Peyer's patch (tissue), 4 donors: Measurements from ENCODE around the gene RFTN2. TPM values are rescaled to one million over a fixed set of nuclear protein-coding genes. Genes with fewer than 3 reads are reported as not detected.
A peak's percentile ranks its signal among the peaks of the same experiment; 100 is the strongest.
"Not testable (repeated sequence)": the region's sequence is repeated elsewhere in the genome, so short reads cannot be mapped to it uniquely, and the experiment has no call there.

Experiments used
- DNase-seq, 3 donors: peaks; one replicate each; pipeline ENCODE4 v3.0.0-alpha.2; 2017 to 2019
- H3K27ac ChIP-seq, 4 donors: fragments of 200-600 bp; sonication (generic); one replicate each; pipeline ENCODE4 v1.5.1; 2016 to 2019
- H3K27me3 ChIP-seq, 2 donors: fragments of 200-600 bp; sonication (generic); one replicate each; pipeline ENCODE4 v1.5.1; 2019
- H3K36me3 ChIP-seq, 3 donors: fragments of 200-600 bp; sonication (generic); one replicate each; pipeline ENCODE4 v1.5.1; 2016 to 2019
- H3K4me1 ChIP-seq, 4 donors: fragments of 200-600 bp; sonication (generic); one replicate each; pipeline ENCODE4 v1.5.1; 2016 to 2019
- H3K4me3 ChIP-seq, 4 donors: fragments of 200-600 bp; sonication (generic); 1 replicate in 3 of 4; 2 replicates in 1 of 4; pipeline ENCODE4 v1.5.1; 2016 to 2019; ENCODE audit warnings: mild to moderate bottlenecking in 1 of 4
- H3K9me3 ChIP-seq, 4 donors: fragments of 200-600 bp; sonication (generic); one replicate each; pipeline ENCODE4 v1.5.1; 2016 to 2019; ENCODE audit warnings: mild to moderate bottlenecking in 1 of 4
- POLR2A ChIP-seq, 2 donors: fragments of 450-650 bp; IDR thresholded peaks; one replicate each; pipeline ENCODE4 v1.5.1; 2017; ENCODE audit warnings: antibody characterized with exemption in 2 of 2, mild to moderate bottlenecking in 2 of 2, moderate library complexity in 2 of 2
- total RNA-seq, 4 donors: library from RNA; depleted of rRNA; stranded (reverse); fragments of >200 nt; gene quantifications; one replicate each; pipeline ENCODE4 v1.1.0, GENCODE V29; 2016
- TF ChIP-seq, protein P1 (sequence below), 6 experiments: fragments of 450-650 bp in 4 of 6; fragments of 200-600 bp in 2 of 6; sonication (generic) in 1 of 6; IDR thresholded peaks; one replicate each; pipeline ENCODE4 v1.5.1; 2017 to 2019; ENCODE audit warnings: antibody characterized with exemption in 6 of 6, mild to moderate bottlenecking in 3 of 6, moderate library complexity in 1 of 6

The RFTN2 gene
- total RNA-seq, 4 donors from 2014 or later: 0.47 to 9.9 (median 1.2) TPM

DNA sequence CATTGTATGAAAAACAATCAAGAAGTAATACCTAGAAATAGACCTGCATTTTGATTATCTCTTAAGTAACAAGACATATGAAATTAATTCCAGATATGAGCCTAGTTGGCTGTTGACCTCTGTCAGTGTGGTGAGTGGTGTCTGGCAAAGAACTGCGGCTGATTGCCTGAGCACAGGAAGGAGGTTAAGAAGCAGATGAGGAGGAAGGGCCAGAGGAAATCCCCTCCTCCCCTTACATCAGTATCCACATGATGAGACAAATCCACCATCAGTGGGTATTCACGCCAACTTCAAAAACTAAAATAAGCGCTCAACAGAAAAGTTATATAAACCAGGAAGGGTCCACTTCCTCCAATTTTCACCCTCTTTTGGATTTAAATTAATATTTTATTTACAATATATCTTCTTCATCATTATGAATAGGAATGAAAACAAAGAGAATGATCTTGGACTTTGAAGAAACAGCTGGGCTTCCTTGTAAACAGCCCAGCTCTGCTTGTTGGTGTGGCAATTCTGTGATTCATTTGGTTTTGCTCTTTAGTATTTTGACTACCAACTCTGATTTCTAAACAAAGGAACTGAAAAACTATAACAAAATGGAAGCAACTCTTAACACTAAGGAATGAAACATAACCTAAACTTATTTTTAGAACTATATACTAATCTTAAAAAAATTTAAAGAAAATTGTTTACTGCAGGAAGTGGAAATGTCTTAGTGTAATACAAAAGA, 27.3 kb downstream of the RFTN2 start:
- Histone ChIP-seq H3K36me3 (no peaks in the 10 kb centered on the region), H3K9me3 (no peaks in the 10 kb centered on the region), H3K4me3 (no peak overlapping the region), H3K27me3 (no peaks in the 10 kb centered on the region), H3K27ac (peak overlapping the region in 1 of 4 donors; percentile 17), H3K4me1 (no peaks in the 10 kb centered on the region)
- no peak for DNase-seq
- TF ChIP-seq POLR2A (IDR thresholded peaks at IDR 0.05): no peak
- TF ChIP-seq, protein P1, sequence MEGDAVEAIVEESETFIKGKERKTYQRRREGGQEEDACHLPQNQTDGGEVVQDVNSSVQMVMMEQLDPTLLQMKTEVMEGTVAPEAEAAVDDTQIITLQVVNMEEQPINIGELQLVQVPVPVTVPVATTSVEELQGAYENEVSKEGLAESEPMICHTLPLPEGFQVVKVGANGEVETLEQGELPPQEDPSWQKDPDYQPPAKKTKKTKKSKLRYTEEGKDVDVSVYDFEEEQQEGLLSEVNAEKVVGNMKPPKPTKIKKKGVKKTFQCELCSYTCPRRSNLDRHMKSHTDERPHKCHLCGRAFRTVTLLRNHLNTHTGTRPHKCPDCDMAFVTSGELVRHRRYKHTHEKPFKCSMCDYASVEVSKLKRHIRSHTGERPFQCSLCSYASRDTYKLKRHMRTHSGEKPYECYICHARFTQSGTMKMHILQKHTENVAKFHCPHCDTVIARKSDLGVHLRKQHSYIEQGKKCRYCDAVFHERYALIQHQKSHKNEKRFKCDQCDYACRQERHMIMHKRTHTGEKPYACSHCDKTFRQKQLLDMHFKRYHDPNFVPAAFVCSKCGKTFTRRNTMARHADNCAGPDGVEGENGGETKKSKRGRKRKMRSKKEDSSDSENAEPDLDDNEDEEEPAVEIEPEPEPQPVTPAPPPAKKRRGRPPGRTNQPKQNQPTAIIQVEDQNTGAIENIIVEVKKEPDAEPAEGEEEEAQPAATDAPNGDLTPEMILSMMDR (IDR thresholded peaks at IDR 0.05): no peak

DNA sequence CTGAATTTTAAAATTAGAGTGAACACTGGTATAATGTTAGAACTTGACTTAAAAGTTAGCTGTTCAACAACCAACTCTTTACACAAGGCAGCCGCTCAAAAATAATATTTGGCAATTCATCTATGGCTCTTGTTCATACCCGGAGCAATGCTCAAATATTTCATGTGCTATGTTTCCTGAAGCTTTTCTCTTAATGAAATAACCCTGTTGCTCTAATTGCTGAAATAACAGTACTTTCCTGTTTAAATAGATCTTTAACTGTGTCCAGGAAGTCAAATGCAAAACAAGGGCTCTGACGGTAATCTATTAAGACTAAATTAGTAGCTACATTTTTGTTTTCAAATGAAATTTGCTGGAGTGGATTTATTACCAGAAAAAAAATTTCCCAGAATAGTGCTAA, 33.7 kb downstream of the RFTN2 start:
- no peak for DNase-seq
- no peaks in the 10 kb centered on the region for H3K9me3 ChIP-seq
- no peaks in the 10 kb centered on the region for H3K4me1 ChIP-seq
- H3K4me3 ChIP-seq: no peak overlapping the region
- no peaks in the 10 kb centered on the region for H3K27me3 ChIP-seq
- TF ChIP-seq POLR2A (IDR thresholded peaks at IDR 0.05): no peak
- TF ChIP-seq, protein P1 (IDR thresholded peaks at IDR 0.05): no peak
- H3K27ac ChIP-seq: no peak overlapping the region
- no peaks in the 10 kb centered on the region for H3K36me3 ChIP-seq

DNA sequence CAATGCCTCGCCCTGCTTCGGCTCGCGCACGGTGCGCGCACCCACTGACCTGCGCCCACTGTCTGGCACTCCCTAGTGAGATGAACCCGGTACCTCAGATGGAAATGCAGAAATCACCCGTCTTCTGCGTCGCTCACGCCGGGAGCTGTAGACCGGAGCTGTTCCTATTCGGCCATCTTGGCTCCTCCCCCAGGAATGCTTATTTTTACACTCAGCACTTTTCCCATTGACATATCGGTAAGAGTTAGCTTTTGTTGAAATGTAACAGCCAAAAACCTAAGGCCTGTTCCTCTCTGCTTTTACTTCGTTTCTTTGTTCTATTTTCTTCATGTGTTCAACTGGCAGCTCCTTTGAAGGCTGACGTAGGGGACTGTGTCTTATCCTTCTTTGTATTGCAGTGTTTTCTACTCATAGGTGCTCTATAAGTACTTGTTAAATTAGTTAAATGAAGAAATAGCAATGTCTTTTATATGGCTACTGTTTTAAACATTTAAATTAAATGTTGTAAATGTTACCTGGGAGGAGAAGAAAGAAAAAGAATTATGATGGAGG, 34.7 kb downstream of the RFTN2 start:
- not testable (repeated sequence) for H3K4me3 ChIP-seq, H3K27ac ChIP-seq, H3K4me1 ChIP-seq, H3K9me3 ChIP-seq, DNase-seq, H3K27me3 ChIP-seq, H3K36me3 ChIP-seq

DNA sequence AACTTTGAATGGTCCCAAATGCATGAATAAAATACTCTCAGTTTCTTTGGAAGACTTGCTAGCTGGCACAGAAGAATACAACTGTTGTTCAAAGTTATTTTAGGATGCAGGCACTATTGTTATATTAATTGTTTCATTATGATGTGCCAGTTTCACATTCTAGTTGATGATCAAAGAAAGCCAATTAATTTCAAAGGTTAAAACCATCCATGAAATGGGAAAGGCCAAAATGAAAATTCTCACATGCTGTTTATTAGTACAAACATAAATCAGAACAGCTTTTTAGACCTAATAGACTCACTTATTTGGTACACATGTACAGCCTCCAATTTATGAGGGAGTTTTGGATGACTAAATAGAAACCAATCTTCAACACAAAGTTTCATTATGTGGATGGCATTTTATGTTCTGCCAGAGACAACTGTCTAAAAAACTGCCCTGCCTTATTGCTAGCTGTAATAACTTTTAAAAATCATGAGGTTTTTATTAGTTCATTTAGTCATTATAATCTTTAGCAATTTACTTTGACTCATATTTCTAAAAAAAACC, 42.2 kb downstream of the RFTN2 start:
- H3K36me3 ChIP-seq: no peaks in the 10 kb centered on the region
- no peak for TF ChIP-seq POLR2A (IDR thresholded peaks at IDR 0.05)
- TF ChIP-seq, protein P1 (IDR thresholded peaks at IDR 0.05): no peak

DNA sequence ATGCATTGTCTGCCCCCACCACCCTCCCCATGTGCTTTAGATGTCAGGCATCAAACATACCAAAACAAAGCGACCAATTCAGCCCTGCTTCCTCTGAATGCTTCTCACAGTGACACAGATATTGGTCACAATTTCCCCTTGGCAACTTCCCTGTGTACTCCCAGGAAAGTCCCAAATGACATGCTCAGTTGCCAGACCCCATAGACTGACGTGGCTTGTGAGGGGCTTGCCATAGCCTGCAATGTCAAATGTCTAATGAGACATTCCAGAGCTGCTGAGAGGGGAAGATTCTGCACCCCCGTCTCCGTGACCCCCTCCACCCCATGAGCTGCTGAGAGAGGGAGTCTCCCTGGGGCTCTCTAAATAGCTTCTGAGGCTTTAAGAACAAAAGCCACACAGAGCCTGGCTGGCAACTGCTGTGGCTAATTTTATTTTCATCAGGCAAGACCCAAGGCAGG, 47.3 kb downstream of the RFTN2 start:
- no peak for TF ChIP-seq POLR2A (IDR thresholded peaks at IDR 0.05)
- TF ChIP-seq, protein P1 (IDR thresholded peaks at IDR 0.05): no peak
- H3K4me1 ChIP-seq: no peaks in the 10 kb centered on the region
- H3K4me3 ChIP-seq: no peak overlapping the region
- H3K9me3 ChIP-seq: no peaks in the 10 kb centered on the region
- no peak for DNase-seq
- H3K27ac ChIP-seq: no peak overlapping the region
- H3K27me3 ChIP-seq: no peaks in the 10 kb centered on the region
- no peaks in the 10 kb centered on the region for H3K36me3 ChIP-seq

More for the DNA sequence above, 42.2 kb downstream of the RFTN2 start:
- Histone ChIP-seq H3K9me3 (no peaks in the 10 kb centered on the region), H3K4me3 (no peak overlapping the region), H3K4me1 (no peaks in the 10 kb centered on the region), H3K27me3 (no peaks in the 10 kb centered on the region), H3K27ac (no peak overlapping the region)
- DNase-seq: no peak

DNA sequence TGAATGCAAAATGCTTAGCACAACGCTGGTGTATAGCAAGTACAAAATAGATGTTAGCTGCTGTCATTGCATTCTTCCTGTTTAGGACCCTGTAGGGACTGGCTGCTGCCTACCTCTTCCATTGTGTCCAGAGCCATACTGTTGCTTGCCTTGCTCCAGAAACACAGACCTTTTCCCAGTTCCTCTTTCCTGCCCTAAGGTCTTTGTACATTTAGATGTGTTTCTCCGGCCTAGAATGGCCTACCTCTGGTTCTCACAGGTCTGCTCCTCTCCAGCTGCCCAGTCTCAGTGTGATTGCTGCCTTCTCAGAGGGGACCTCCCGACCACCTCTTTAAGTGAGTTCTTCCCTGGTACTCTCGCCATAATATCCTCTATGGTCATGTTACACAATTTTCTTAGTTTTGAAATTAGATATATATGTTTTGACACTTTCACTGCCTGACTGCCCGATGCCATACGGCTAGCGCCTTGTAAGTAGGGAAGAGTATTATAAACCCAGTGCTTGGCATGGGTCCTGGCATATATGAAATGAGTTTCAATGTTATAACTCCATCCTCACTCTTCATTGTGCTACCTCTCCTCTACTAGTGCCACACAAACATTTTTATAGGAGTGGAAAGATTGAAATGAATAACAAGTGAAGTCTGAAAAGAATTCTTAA, 48.3 kb downstream of the RFTN2 start:
- Histone ChIP-seq H3K4me1 (no peaks in the 10 kb centered on the region), H3K27ac (no peak overlapping the region), H3K36me3 (no peaks in the 10 kb centered on the region), H3K9me3 (no peaks in the 10 kb centered on the region), H3K4me3 (no peak overlapping the region), H3K27me3 (no peaks in the 10 kb centered on the region)
- no peak for TF ChIP-seq POLR2A (IDR thresholded peaks at IDR 0.05)
- TF ChIP-seq, protein P1 (IDR thresholded peaks at IDR 0.05): no peak
- no peak for DNase-seq
